IMR-90 (cell line): ENCODE data around the gene USH1G. TPM values are rescaled to one million over a fixed set of nuclear protein-coding genes. Genes with fewer than 3 reads are reported as not detected.

ENCODE experiments used
- ATAC-seq: fragments of 200-7000 bp; cut with Tn5 transposase; 2 replicates; pipeline ENCODE4 v1.9.1; 2020; ENCODE audit warnings: low read depth, mild to moderate bottlenecking, moderate library complexity
- BruUV-seq: library from RNA; stranded (reverse); fragments of 400-500 nt; replicated peaks from 2 replicates; lab custom pipeline; 2021; lab: Mats Ljungman, UMichigan
- CTCF ChIA-PET: fragments of 300-600 bp; formaldehyde crosslinking; extraction: SDS; loops from one replicate; lab custom pipeline; 2021; ENCODE audit warnings: antibody characterized with exemption; lab: Yijun Ruan, JAX
- POLR2A ChIA-PET: fragments of 300-600 bp; sonication (Branson Sonifier 250); formaldehyde crosslinking; loops from one replicate; lab custom pipeline; 2022; ENCODE audit warnings: antibody characterized with exemption; ENCODE audit not compliant: unreplicated experiment; lab: Charles Lee
- DNase-seq: peaks from one replicate; pipeline ENCODE4 v3.0.0; 2013
- H2AFZ ChIP-seq: replicated peaks from 2 replicates; pipeline ENCODE3; 2013; ENCODE audit warnings: low read length, mild to moderate bottlenecking; ENCODE audit not compliant: poor library complexity
- H2AK5ac ChIP-seq: 2 replicates; pipeline ENCODE4 v1.6.1; 2013; ENCODE audit warnings: low read depth, low read length, inconsistent platforms
- H2AK9ac ChIP-seq: replicated peaks from 2 replicates; pipeline ENCODE3; 2013; ENCODE audit warnings: mild to moderate bottlenecking, low read depth, low read length, moderate library complexity; ENCODE audit not compliant: poor library complexity
- H2BK120ac ChIP-seq: 2 replicates; pipeline ENCODE4 v1.6.1; 2013; ENCODE audit warnings: low read depth, low read length, inconsistent platforms
- H2BK15ac ChIP-seq: 3 replicates; pipeline ENCODE4 v1.6.1; 2013; ENCODE audit warnings: low read depth, low read length, inconsistent platforms
- H2BK20ac ChIP-seq: 2 replicates; pipeline ENCODE4 v1.6.1; 2013; ENCODE audit warnings: low read depth, mild to moderate bottlenecking, inconsistent platforms, low read length, moderate library complexity
- H2BK5ac ChIP-seq: 2 replicates; pipeline ENCODE4 v1.6.1; 2013; ENCODE audit warnings: mild to moderate bottlenecking, low read depth, low read length, inconsistent platforms; ENCODE audit not compliant: poor library complexity, severe bottlenecking
- H3K14ac ChIP-seq: replicated peaks from 2 replicates; pipeline ENCODE4 v1.6.1; 2013; ENCODE audit warnings: low read depth, low read length, inconsistent platforms
- H3K18ac ChIP-seq: 2 replicates; pipeline ENCODE4 v1.6.1; 2013; ENCODE audit warnings: low read depth, low read length, control low read depth
- H3K23ac ChIP-seq: 2 replicates; pipeline ENCODE4 v1.6.1; 2013; ENCODE audit warnings: low read depth, low read length, inconsistent platforms
- H3K27ac ChIP-seq: 2 replicates; pipeline ENCODE4 v1.5.1; 2013; ENCODE audit warnings: mild to moderate bottlenecking, control low read depth, low read length; ENCODE audit not compliant: insufficient read depth
- H3K27me3 ChIP-seq: 2 replicates; pipeline ENCODE4 v1.6.1; 2013; ENCODE audit warnings: low read length; ENCODE audit not compliant: control insufficient read depth, insufficient read depth
- H3K36me3 ChIP-seq: 2 replicates; pipeline ENCODE4 v1.6.1; 2013; ENCODE audit warnings: low read length, mixed read lengths; ENCODE audit not compliant: control insufficient read depth, insufficient read depth
- H3K4ac ChIP-seq: 2 replicates; pipeline ENCODE4 v1.6.1; 2013; ENCODE audit warnings: low read depth, low read length, inconsistent platforms
- H3K4me1 ChIP-seq: 2 replicates; pipeline ENCODE4 v1.6.1; 2013; ENCODE audit warnings: low read length, mixed read lengths; ENCODE audit not compliant: control insufficient read depth, insufficient read depth
- H3K4me2 ChIP-seq: 2 replicates; pipeline ENCODE4 v1.6.1; 2013; ENCODE audit warnings: low read depth, mild to moderate bottlenecking, control low read depth, low read length, moderate library complexity
- H3K4me3 ChIP-seq: 2 replicates; pipeline ENCODE4 v1.5.1; 2013; ENCODE audit warnings: low read depth, mild to moderate bottlenecking, control low read depth, low read length, moderate library complexity; ENCODE audit not compliant: insufficient read depth
- H3K56ac ChIP-seq: 2 replicates; pipeline ENCODE4 v1.6.1; 2013; ENCODE audit warnings: low read length, inconsistent platforms; ENCODE audit not compliant: insufficient read depth; ENCODE audit errors: extremely low read depth
- H3K79me1 ChIP-seq, 2 experiments: 2 replicates each; pipeline ENCODE4 v1.6.1; 2013; ENCODE audit warnings: low read length in 2 of 2, inconsistent platforms in 1 of 2, low read depth in 1 of 2
- H3K9ac ChIP-seq: 2 replicates; pipeline ENCODE4 v1.6.1; 2013; ENCODE audit warnings: low read depth, low read length, control low read depth
- H3K9me1 ChIP-seq: 2 replicates; pipeline ENCODE4 v1.6.1; 2013; ENCODE audit warnings: low read length, inconsistent platforms; ENCODE audit not compliant: insufficient read depth
- H3K9me3 ChIP-seq: 2 replicates; pipeline ENCODE4 v1.6.1; 2013; ENCODE audit warnings: low read length; ENCODE audit not compliant: control insufficient read depth, insufficient read depth
- H4K20me1 ChIP-seq: 2 replicates; pipeline ENCODE4 v1.6.1; 2013; ENCODE audit warnings: low read length, inconsistent platforms; ENCODE audit not compliant: insufficient read depth
- H4K5ac ChIP-seq: 2 replicates; pipeline ENCODE4 v1.6.1; 2013; ENCODE audit warnings: mild to moderate bottlenecking, low read depth, low read length, control low read depth
- H4K8ac ChIP-seq, 2 experiments: 2 replicates each; pipeline ENCODE4 v1.6.1; 2013; ENCODE audit warnings: low read depth in 2 of 2, low read length in 2 of 2, control low read depth in 1 of 2, inconsistent platforms in 1 of 2
- H4K91ac ChIP-seq: 2 replicates; pipeline ENCODE4 v1.6.1; 2013; ENCODE audit warnings: low read depth, low read length, inconsistent platforms; ENCODE audit not compliant: insufficient read depth
- WGBS, 2 experiments: methylation state at CpG; one replicate each; pipeline versions ENCODE4 v1.1.5 to v1.1.7; 2013; ENCODE audit warnings: missing lambda C conversion rate in 2 of 2; ENCODE audit not compliant: insufficient read length in 1 of 2; ENCODE audit errors: extremely low coverage in 2 of 2; 5-methylcytosine and 5-hydroxymethylcytosine counted together
- dilution Hi-C: fragments of 300-500 bp; cut with HindIII; formaldehyde crosslinking; loops from one replicate; pipeline ENCODE4 v1.14.3; 2018; ENCODE audit warnings: low sequenced_read_pairs; ENCODE audit not compliant: unreplicated experiment
- in situ Hi-C: fragments of 300-500 bp; cut with MboI; formaldehyde crosslinking; loops from 3 replicates; pipeline ENCODE4 v1.14.3; 2019; ENCODE audit warnings: low sequenced_read_pairs, inconsistent platforms, mixed read lengths
- intact Hi-C: fragments of 100-400 bp; cut with micrococcal nuclease; formaldehyde crosslinking; loops from 2 replicates; pipeline ENCODE4 v1.10.0; 2022
- polyA plus RNA-seq, 3 experiments: library from polyadenylated mRNA; depleted of rRNA; stranded (reverse); fragments of >200 nt; gene quantifications; 2 replicates each; pipeline ENCODE4 v1.2.3, GENCODE V29; 2012; ENCODE audit warnings: low replicate concordance in 1 of 3
- total RNA-seq: library from RNA; depleted of rRNA; stranded (reverse); fragments of >200 nt; gene quantifications from 2 replicates; pipeline ENCODE4 v1.2.3, GENCODE V29; 2012
- TF ChIP-seq, protein P1 (sequence below): fragments of 150-350 bp; IDR thresholded peaks from 2 replicates; pipeline ENCODE4 v1.6.1; 2016; ENCODE audit warnings: low read depth, mild to moderate bottlenecking, low read length, moderate library complexity, borderline replicate concordance

The USH1G gene
- total and polyA plus RNA-seq, 2 of the 4 experiments (the other 2 are of a cell fraction) = not detected

DNA sequence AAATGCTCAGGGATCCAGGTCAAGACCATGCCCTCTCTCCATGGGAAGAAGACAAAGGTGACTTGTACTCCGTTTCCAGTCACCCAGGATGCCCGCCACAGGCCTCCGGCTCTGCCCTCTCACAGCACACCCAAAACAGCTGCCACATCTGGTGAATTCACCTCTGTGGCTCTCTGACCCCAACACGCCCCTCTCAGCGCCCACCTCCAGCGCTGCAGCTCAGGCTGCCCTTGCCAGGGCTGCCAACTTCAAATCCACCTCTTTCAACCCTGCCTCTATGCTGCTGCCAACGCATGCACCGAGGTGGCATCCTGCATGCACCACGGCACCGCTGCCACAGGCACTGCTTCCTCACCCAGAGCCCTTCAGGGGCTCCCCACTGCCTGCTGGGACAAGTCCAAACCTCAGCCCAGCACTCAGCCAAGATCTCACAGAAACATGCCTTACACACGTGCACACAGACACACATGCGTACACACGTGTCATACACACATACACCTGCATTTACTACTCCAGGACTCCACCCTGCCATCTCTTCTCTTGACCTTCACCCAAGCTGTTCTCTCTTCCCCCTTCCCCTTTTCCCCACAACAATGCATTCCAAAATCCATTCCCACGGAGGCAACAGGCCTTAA lies 42.0 kb upstream of the USH1G start:
- dilution Hi-C loops = no loop called here
- Histone ChIP-seq H3K27me3 (peaks cover 8% of the 10 kb centered on the region), H4K20me1 (no peaks in the 10 kb centered on the region), H2AK5ac (no peak overlapping the region), H2AFZ (no peak overlapping the region), H3K4me2 (no peak overlapping the region), H3K27ac (no peak overlapping the region), H3K9ac (no peak overlapping the region), H3K4me3 (no peak overlapping the region), H3K36me3 (no peaks in the 10 kb centered on the region), H4K91ac (no peak overlapping the region), H3K23ac (no peak overlapping the region), H2BK20ac (no peak overlapping the region), H4K5ac (no peak overlapping the region), H3K4me1 (0 out of 2 replicates have a peak, but pooled peaks cover 1% of the 10 kb centered on the region), H3K9me1 (no peaks in the 10 kb centered on the region), H3K79me1 (no peaks in the 10 kb centered on the region), H3K18ac (no peak overlapping the region), H2BK120ac (no peak overlapping the region), H2BK15ac (no peak overlapping the region), H3K9me3 (no peaks in the 10 kb centered on the region), H3K14ac (no peak overlapping the region), H3K4ac (no peak overlapping the region), H3K56ac (no peak overlapping the region), H2BK5ac (no peak overlapping the region), H4K8ac (no peak overlapping the region), H2AK9ac (no peak overlapping the region)
- WGBS, 2 experiments = 66% methylated on average over 12 of the region's 14 CpGs; no CpG with 5 or more reads in 1 of the 2 experiments
- ChIA-PET CTCF (no interaction called here), POLR2A (no interaction called here)
- ATAC-seq (no peak), DNase-seq (no peak)
- no TSS peak for BruUV-seq
- in situ Hi-C loops = loop anchor here (10.0 kb wide), 1 partner anchor 240 kb away; the partner anchor contains the start of gene NUP85
- TF ChIP-seq, protein P1, sequence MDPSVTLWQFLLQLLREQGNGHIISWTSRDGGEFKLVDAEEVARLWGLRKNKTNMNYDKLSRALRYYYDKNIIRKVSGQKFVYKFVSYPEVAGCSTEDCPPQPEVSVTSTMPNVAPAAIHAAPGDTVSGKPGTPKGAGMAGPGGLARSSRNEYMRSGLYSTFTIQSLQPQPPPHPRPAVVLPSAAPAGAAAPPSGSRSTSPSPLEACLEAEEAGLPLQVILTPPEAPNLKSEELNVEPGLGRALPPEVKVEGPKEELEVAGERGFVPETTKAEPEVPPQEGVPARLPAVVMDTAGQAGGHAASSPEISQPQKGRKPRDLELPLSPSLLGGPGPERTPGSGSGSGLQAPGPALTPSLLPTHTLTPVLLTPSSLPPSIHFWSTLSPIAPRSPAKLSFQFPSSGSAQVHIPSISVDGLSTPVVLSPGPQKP = no peak
- intact Hi-C loops = loop anchor here (5.0 kb wide), 1 partner anchor 82 kb away; the partner anchor contains the start of genes ATP5PD and KCTD2
